Neural crest cell (in vitro differentiated cells): ENCODE data around the gene NDC80. TPM values are rescaled to one million over a fixed set of nuclear protein-coding genes. Genes with fewer than 3 reads are reported as not detected.

Experiments used
- DNase-seq: peaks from one replicate; pipeline ENCODE4 v3.0.0; 2021; ENCODE audit warnings: low read depth, mixed read lengths, low spot score
- H3K27ac Mint-ChIP-seq: one replicate; pipeline ENCODE4 v1.8.0; 2021; ENCODE audit warnings: mild to moderate bottlenecking, mixed read lengths; ENCODE audit not compliant: unreplicated experiment
- H3K27me3 Mint-ChIP-seq: 2 replicates; pipeline ENCODE4 v1.8.0; 2021; ENCODE audit warnings: low read depth, mild to moderate bottlenecking, mixed read lengths
- H3K36me3 Mint-ChIP-seq: 2 replicates; pipeline ENCODE4 v1.8.0; 2021; ENCODE audit warnings: low read depth, mild to moderate bottlenecking, mixed read lengths
- H3K4me1 Mint-ChIP-seq: 2 replicates; pipeline ENCODE4 v1.8.0; 2021; ENCODE audit warnings: mixed read lengths
- H3K4me3 Mint-ChIP-seq: one replicate; pipeline ENCODE4 v1.8.0; 2021; ENCODE audit warnings: mild to moderate bottlenecking, mixed read lengths
- H3K9me3 Mint-ChIP-seq: 2 replicates; pipeline ENCODE4 v1.8.0; 2021; ENCODE audit warnings: mixed read lengths
- total RNA-seq: library from RNA; stranded (reverse); gene quantifications from 2 replicates; pipeline ENCODE4 v1.2.1, GENCODE V29; 2021
- TF ChIP-seq, protein P1 (sequence below): fragments of 200-600 bp; sonication (generic); conservative IDR thresholded peaks from 2 replicates; pipeline ENCODE4 v1.5.0; 2021; ENCODE audit warnings: antibody characterized with exemption, mild to moderate bottlenecking

Gene NDC80
- total RNA-seq, 1 donor from 2014 or later: 52.1 TPM

DNA sequence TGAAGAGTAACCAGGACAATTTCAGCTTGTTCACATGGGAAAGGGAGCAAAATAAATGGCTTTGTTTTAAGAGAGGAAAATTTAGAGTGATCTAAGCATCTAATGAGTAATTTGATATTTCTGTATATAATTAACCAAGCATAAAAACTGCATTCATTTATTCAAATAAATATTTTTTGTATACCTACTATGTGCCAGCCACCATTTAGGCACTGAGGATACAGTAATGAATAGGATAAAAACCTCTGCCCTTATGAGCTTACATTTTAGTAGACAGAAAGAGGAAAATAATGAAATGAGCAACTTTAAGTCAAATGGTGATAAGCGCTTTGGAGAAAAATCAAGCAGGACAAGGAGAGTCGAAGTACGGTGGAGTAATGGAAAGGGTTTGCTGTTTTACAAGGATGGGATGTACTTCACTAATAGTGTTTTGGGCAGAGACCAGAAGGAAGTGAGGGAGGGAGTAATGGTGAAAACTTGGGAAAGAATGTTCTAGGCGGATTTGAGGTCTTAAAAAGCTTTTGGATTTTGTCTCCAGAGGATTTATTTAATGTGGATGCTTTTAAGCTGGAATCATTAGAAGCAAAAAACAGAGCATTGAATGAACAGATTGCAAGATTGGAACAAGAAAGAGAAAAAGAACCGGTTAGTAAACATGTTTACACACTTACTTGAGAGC is 17.4 kb downstream of the NDC80 start:
- Mint-ChIP-seq H3K27me3 (no peaks in the 10 kb centered on the region), H3K4me3 (no peak overlapping the region), H3K9me3 (no peaks in the 10 kb centered on the region), H3K27ac (no peak overlapping the region), H3K4me1 (no peaks in the 10 kb centered on the region), H3K36me3 (peaks cover 11% of the 10 kb centered on the region)
- DNase-seq: no peak
- TF ChIP-seq, protein P1, sequence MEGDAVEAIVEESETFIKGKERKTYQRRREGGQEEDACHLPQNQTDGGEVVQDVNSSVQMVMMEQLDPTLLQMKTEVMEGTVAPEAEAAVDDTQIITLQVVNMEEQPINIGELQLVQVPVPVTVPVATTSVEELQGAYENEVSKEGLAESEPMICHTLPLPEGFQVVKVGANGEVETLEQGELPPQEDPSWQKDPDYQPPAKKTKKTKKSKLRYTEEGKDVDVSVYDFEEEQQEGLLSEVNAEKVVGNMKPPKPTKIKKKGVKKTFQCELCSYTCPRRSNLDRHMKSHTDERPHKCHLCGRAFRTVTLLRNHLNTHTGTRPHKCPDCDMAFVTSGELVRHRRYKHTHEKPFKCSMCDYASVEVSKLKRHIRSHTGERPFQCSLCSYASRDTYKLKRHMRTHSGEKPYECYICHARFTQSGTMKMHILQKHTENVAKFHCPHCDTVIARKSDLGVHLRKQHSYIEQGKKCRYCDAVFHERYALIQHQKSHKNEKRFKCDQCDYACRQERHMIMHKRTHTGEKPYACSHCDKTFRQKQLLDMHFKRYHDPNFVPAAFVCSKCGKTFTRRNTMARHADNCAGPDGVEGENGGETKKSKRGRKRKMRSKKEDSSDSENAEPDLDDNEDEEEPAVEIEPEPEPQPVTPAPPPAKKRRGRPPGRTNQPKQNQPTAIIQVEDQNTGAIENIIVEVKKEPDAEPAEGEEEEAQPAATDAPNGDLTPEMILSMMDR: no peak

DNA sequence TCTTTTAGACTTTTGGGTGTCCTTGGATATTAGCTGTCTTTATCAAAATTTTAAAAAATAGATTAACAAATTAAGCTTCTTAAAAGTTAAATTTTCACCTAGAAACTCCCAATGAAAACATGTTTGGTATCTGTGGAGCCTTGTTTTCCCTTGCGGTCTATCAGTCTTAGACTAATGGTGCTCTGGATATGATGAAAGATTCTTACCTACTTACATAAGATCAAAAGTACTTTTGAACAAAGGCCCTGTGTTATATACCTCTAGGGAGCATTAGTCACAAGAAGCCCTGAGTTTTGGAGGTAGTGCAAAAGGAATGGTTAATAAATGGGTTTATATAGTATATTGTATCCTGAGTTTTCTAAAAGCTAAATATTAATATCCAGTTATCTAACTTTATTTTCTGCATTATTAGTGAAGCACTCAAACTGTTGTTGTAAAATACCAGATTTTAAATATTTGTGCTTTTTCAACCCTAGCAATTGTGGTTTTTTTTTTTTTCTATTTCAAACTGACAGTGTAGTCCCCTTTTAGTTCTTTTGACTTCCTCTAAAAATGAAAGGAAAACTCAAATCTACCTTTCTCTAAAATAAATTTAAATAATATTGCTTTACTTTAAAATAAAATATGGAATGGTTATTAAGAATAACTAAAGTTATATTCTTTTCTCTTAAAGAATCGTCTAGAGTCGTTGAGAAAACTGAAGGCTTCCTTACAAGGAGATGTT is 18.1 kb downstream of the NDC80 start:
- Mint-ChIP-seq H3K36me3 (peaks cover 16% of the 10 kb centered on the region), H3K9me3 (no peaks in the 10 kb centered on the region), H3K27ac (no peak overlapping the region), H3K27me3 (no peaks in the 10 kb centered on the region), H3K4me1 (no peaks in the 10 kb centered on the region), H3K4me3 (no peak overlapping the region)
- TF ChIP-seq, protein P1: no peak
- DNase-seq: no peak

DNA sequence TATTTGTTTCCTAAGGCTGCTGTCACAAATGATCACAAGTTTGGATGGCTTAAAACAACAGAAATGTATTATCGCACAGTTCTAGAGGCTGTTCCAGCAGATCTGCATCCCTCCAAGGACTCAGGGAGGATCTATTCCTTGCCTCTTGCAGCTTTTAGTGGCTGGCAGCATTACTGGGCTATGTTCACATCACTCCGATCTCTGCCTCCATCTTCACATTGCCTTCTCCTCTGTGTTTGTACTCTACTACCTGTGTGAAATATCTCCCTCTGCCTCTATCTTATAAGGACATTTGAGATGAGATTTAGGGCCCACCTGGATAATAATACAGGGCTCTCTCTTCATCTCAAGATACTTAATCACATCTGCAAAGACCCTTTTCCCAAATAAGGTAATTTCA is 18.9 kb downstream of the NDC80 start:
- H3K27ac Mint-ChIP-seq: no peak overlapping the region
- H3K4me1 Mint-ChIP-seq: no peaks in the 10 kb centered on the region
- no peaks in the 10 kb centered on the region for H3K27me3 Mint-ChIP-seq
- TF ChIP-seq, protein P1: no peak
- no peak for DNase-seq
- H3K9me3 Mint-ChIP-seq: no peaks in the 10 kb centered on the region
- no peak overlapping the region for H3K4me3 Mint-ChIP-seq
- H3K36me3 Mint-ChIP-seq: peaks cover 15% of the 10 kb centered on the region

- H3K27ac Mint-ChIP-seq: no peak overlapping the region
- H3K9me3 Mint-ChIP-seq: peaks cover 3% of the 10 kb centered on the region
- DNase-seq: no peak
- peaks cover 19% of the 10 kb centered on the region for H3K36me3 Mint-ChIP-seq
- no peaks in the 10 kb centered on the region for H3K27me3 Mint-ChIP-seq
- TF ChIP-seq, protein P1: no peak
- no peak overlapping the region for H3K4me3 Mint-ChIP-seq
- H3K4me1 Mint-ChIP-seq: no peaks in the 10 kb centered on the region
Measured at GRCh38 chr18:2597639-2598038, 26.3 kb downstream of the NDC80 start.

DNA sequence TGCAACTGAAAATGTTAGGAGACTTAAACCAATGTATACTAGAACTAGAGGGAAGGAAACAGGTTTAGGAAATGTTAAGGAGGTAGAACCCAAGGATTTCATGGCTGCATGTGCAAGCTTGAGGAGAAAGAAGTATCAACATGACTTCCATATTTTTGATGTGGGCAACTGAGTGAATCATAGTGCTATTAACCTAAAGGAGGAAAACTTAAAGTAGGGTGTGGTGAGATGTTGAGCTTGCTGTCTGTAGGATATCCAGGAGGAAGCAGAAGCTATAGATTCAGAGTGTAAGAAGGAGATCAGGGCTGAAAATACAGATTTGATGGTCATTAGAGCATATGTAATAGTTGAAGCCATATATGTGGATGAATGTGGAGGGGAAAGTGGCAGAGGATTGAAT is 31.5 kb downstream of the NDC80 start:
- DNase-seq: no peak
- Mint-ChIP-seq H3K4me1 (no peaks in the 10 kb centered on the region), H3K27me3 (no peaks in the 10 kb centered on the region), H3K9me3 (no peaks in the 10 kb centered on the region), H3K4me3 (no peak overlapping the region), H3K27ac (no peak overlapping the region), H3K36me3 (peaks cover 3% of the 10 kb centered on the region)
- TF ChIP-seq, protein P1: no peak
